Lung (tissue), 12 donors: Measurements from ENCODE around the gene MEF2B. TPM values are rescaled to one million over a fixed set of nuclear protein-coding genes. Genes with fewer than 3 reads are reported as not detected.
A peak's percentile ranks its signal among the peaks of the same experiment; 100 is the strongest.
"Not testable (repeated sequence)": the region's sequence is repeated elsewhere in the genome, so short reads cannot be mapped to it uniquely, and the experiment has no call there.

Experiments used
- ATAC-seq: fragments of 200-7000 bp; cut with Tn5 transposase; one replicate; pipeline ENCODE4 v1.9.1; 2020; ENCODE audit warnings: moderate number of reproducible peaks; ENCODE audit not compliant: insufficient read depth, low FRiP score
- DNase-seq, 3 donors: peaks; one replicate each; pipeline ENCODE4 v3.0.0-alpha.2; 2013 to 2017
- H3K27ac ChIP-seq, 2 donors: one replicate each; pipeline ENCODE4 v1.5.1; 2013; ENCODE audit warnings: mild to moderate bottlenecking in 2 of 2, moderate library complexity in 2 of 2, control low read depth in 1 of 2, inconsistent platforms in 1 of 2, low read depth in 1 of 2, low read length in 1 of 2
- H3K27me3 ChIP-seq, 3 donors: one replicate each; pipeline ENCODE4 v1.5.1; 2013; ENCODE audit warnings: low read length in 2 of 3; ENCODE audit not compliant: control insufficient read depth in 3 of 3, insufficient read depth in 3 of 3
- H3K36me3 ChIP-seq, 4 donors: one replicate each; pipeline ENCODE4 v1.5.1; 2013; ENCODE audit warnings: low read length in 4 of 4, mild to moderate bottlenecking in 1 of 4, moderate library complexity in 1 of 4; ENCODE audit not compliant: control insufficient read depth in 4 of 4, insufficient read depth in 4 of 4
- H3K4me1 ChIP-seq, 5 donors: one replicate each; pipeline ENCODE4 v1.5.1; 2013; ENCODE audit warnings: low read length in 5 of 5, mild to moderate bottlenecking in 2 of 5, moderate library complexity in 1 of 5; ENCODE audit not compliant: control insufficient read depth in 5 of 5, insufficient read depth in 5 of 5
- H3K4me3 ChIP-seq: one replicate; pipeline ENCODE4 v1.5.1; 2013; ENCODE audit warnings: mild to moderate bottlenecking, control low read depth, moderate library complexity
- H3K9ac ChIP-seq, 2 donors: one replicate each; pipeline ENCODE4 v1.5.1; 2013; ENCODE audit warnings: low read length in 2 of 2, control low read depth in 1 of 2; ENCODE audit not compliant: insufficient read depth in 1 of 2
- H3K9me3 ChIP-seq, 4 donors: one replicate each; pipeline ENCODE4 v1.5.1; 2013; ENCODE audit warnings: low read length in 3 of 4, mild to moderate bottlenecking in 1 of 4, moderate library complexity in 1 of 4; ENCODE audit not compliant: control insufficient read depth in 4 of 4, insufficient read depth in 3 of 4
- CTCF ChIP-seq: IDR thresholded peaks from 2 replicates; pipeline ENCODE4 v1.5.1; 2012; ENCODE audit warnings: mild to moderate bottlenecking; ENCODE audit errors: control extremely low read depth, extremely low read depth
- WGBS, 2 donors: extraction: QIAGEN DNeasy Blood & Tissue Kit; methylation state at CpG; one replicate each; pipeline ENCODE4 v1.1.7; 2013; 5-methylcytosine and 5-hydroxymethylcytosine counted together
- polyA plus RNA-seq, 2 donors: library from polyadenylated mRNA; stranded (reverse); fragments of 200-250 nt; gene quantifications; one replicate each; pipeline ENCODE4 v1.2.1, GENCODE V29; 2013
- total RNA-seq, 2 donors: library from RNA; depleted of rRNA in 1 of 2; stranded (reverse); fragments of >200 nt in 1 of 2; gene quantifications; one replicate each; pipeline ENCODE4 v1.2.1, GENCODE V29; 2014 to 2021
- donor health status: control.
- donor health status: control.
- donor health status: Bipolar disorder and iron deficiency.
- donor health status: healthy.
- donor health status: DM: yes; HTN: yes; CAD: no.

MEF2B gene
- total and polyA plus RNA-seq, 4 donors, result 0.44 to 1.8 (median 0.61) TPM

GRCh38 chr19:19152668-19153384, 17.2 kb downstream of the MEF2B start:
- no peaks in the 10 kb centered on the region for H3K27me3 ChIP-seq
- no peaks in the 10 kb centered on the region for H3K4me1 ChIP-seq
- peaks cover 0 to 14% (median 7%) of the 10 kb centered on the region in 4 donors for H3K36me3 ChIP-seq
- TF ChIP-seq CTCF, result no peak
- H3K9me3 ChIP-seq, result no peaks in the 10 kb centered on the region
- H3K9ac ChIP-seq, result no peak overlapping the region
- DNase-seq, result peak in 1 of 3 donors; percentile 24
- no peak for ATAC-seq
- H3K4me3 ChIP-seq, result no peak overlapping the region
- peak overlapping the region in 1 of 2 donors; percentile 21 for H3K27ac ChIP-seq
- WGBS, 2 donors, result 80 to 89% methylated on average over 13 of the region's 13 CpGs

GRCh38 chr19:19151418-19151817, 18.6 kb downstream of the MEF2B start:
- Histone ChIP-seq H3K9me3 (peaks cover 0 to 2% (median 0%) of the 10 kb centered on the region in 4 donors), H3K36me3 (peaks cover 0 to 25% (median 13%) of the 10 kb centered on the region in 4 donors), H3K27ac (no peak overlapping the region), H3K27me3 (no peaks in the 10 kb centered on the region), H3K4me1 (no peaks in the 10 kb centered on the region), H3K4me3 (no peak overlapping the region), H3K9ac (no peak overlapping the region)
- ATAC-seq, result no peak
- WGBS, 2 donors, result 80 to 82% methylated on average over 11 of the region's 11 CpGs
- TF ChIP-seq CTCF, result no peak
- no peak for DNase-seq

GRCh38 chr19:19149435-19149834, 20.6 kb downstream of the MEF2B start:
- H3K4me3 ChIP-seq, result no peak overlapping the region
- H3K9me3 ChIP-seq, result peaks cover 0 to 2% (median 0%) of the 10 kb centered on the region in 4 donors
- H3K9ac ChIP-seq, result no peak overlapping the region
- no peak overlapping the region for H3K27ac ChIP-seq
- H3K36me3 ChIP-seq, result peaks cover 0 to 21% (median 9%) of the 10 kb centered on the region in 4 donors
- 91 to 97% methylated on average over 2 of the region's 2 CpGs for WGBS, 2 donors
- H3K27me3 ChIP-seq, result no peaks in the 10 kb centered on the region
- peaks cover 0 to 3% (median 0%) of the 10 kb centered on the region in 5 donors for H3K4me1 ChIP-seq
- ATAC-seq (no peak), DNase-seq (no peak)
- no peak for TF ChIP-seq CTCF

GRCh38 chr19:19148504-19148903, 21.6 kb downstream of the MEF2B start:
- H3K36me3 ChIP-seq, result peaks cover 0 to 21% (median 9%) of the 10 kb centered on the region in 4 donors
- H3K27me3 ChIP-seq, H3K9me3 ChIP-seq, DNase-seq, H3K9ac ChIP-seq, ATAC-seq, H3K27ac ChIP-seq, H3K4me1 ChIP-seq, H3K4me3 ChIP-seq: not testable (repeated sequence)
- 96 to 97% methylated on average over 8 of the region's 8 CpGs for WGBS, 2 donors
